ENCODE data around the gene OR2W1. TPM values are rescaled to one million over a fixed set of nuclear protein-coding genes. Genes with fewer than 3 reads are reported as not detected.

Gene OR2W1
- polyA plus RNA-seq, 1 of the 3 experiments (the other 2 are of a cell fraction): not detected

DNA sequence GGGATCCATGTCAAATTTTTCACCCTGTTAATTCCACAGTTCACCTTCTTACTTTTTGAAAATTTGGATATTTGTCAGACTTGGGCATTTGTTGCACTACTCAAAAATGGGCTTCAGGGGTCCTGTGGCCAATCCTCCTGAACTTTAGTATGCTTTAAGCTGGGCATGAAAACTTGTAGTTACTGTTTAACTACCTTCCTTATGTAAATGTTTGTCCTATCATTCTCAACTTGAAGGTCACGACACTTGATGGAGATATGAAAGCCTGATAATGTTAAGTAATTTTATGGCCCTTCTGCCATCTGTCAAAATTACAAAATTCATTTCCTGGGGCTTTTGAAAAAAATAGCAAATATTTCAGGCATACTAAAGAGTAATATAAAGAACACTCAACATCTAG lies 35.6 kb downstream of the OR2W1 start (continued):
- TF ChIP-seq, protein P1, sequence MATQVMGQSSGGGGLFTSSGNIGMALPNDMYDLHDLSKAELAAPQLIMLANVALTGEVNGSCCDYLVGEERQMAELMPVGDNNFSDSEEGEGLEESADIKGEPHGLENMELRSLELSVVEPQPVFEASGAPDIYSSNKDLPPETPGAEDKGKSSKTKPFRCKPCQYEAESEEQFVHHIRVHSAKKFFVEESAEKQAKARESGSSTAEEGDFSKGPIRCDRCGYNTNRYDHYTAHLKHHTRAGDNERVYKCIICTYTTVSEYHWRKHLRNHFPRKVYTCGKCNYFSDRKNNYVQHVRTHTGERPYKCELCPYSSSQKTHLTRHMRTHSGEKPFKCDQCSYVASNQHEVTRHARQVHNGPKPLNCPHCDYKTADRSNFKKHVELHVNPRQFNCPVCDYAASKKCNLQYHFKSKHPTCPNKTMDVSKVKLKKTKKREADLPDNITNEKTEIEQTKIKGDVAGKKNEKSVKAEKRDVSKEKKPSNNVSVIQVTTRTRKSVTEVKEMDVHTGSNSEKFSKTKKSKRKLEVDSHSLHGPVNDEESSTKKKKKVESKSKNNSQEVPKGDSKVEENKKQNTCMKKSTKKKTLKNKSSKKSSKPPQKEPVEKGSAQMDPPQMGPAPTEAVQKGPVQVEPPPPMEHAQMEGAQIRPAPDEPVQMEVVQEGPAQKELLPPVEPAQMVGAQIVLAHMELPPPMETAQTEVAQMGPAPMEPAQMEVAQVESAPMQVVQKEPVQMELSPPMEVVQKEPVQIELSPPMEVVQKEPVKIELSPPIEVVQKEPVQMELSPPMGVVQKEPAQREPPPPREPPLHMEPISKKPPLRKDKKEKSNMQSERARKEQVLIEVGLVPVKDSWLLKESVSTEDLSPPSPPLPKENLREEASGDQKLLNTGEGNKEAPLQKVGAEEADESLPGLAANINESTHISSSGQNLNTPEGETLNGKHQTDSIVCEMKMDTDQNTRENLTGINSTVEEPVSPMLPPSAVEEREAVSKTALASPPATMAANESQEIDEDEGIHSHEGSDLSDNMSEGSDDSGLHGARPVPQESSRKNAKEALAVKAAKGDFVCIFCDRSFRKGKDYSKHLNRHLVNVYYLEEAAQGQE (IDR thresholded peaks at IDR 0.05; ENCODE audit: low read depth, low read length): no peak

DNA sequence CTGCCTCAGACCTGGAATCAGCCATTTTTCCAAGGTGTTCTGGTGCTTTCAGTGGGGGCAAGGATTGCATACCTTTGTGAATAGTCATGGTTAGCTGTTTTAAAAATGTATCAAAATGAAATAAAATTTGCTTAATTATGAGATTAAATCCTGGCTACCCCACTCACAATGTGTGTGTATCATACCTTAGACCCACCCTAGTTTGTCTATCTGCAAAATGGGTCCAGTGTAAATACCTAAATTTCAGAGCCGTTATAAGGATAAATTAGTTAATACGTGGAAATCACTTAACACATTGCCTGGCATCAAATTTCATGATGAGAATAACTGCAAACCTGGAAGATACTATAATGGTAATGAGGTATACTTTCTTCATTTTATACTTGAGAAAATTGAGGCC lies 36.9 kb downstream of the OR2W1 start:
- 38% methylated on average over 2 of the region's 2 CpGs for WGBS (ENCODE audit: low lambda C conversion rate)
- Histone ChIP-seq H4K20me1 (ENCODE audit: insufficient read depth) (no peaks in the 10 kb centered on the region), H3K9me2 (0 out of 2 replicates have a peak, but pooled peaks cover 3% of the 10 kb centered on the region), H3K4me1 (ENCODE audit: control insufficient read depth in 1 of 2, insufficient read depth in 2 of 2, low read depth in 1 of 2, low read length in 1 of 2) (no peaks in the 10 kb centered on the region; a peak in 1 of 4 replicates), H3K27me3 (ENCODE audit: insufficient read depth) (peaks cover 12% of the 10 kb centered on the region; the same call in 1 of the 2 replicates), H3K9me3 (no peaks in the 10 kb centered on the region), H3F3A (replicated peaks; ENCODE audit: insufficient read depth) (no peaks in the 10 kb centered on the region), H2AFZ (ENCODE audit: low read depth) (no peak overlapping the region), H3K36me3 (replicated peaks in 1 of 2; ENCODE audit: control insufficient read depth in 1 of 2, insufficient read depth in 2 of 2, low read length in 1 of 2) (no peaks in the 10 kb centered on the region), H3K9ac (no peak overlapping the region), H3K4me3 (ENCODE audit: low read depth in 2 of 2, low read length in 1 of 2) (no peak overlapping the region), H3K27ac (ENCODE audit: low read depth in 2 of 2, low read length in 1 of 2) (no peak overlapping the region), H3K79me2 (ENCODE audit: insufficient read depth) (no peaks in the 10 kb centered on the region), H3K4me2 (no peak overlapping the region)
- ChIA-PET CTCF (no interaction called here), POLR2A (no interaction called here)
- TF ChIP-seq RAD21 (IDR thresholded peaks at IDR 0.05; ENCODE audit: low read length) (no peak), GABPA (IDR thresholded peaks at IDR 0.05; ENCODE audit: low read depth) (no peak), SMC3 (IDR thresholded peaks at IDR 0.05; ENCODE audit: low read depth, low read length) (no peak), RCOR1 (IDR thresholded peaks at IDR 0.05; ENCODE audit: low read length) (no peak), MEF2A (IDR thresholded peaks at IDR 0.05; ENCODE audit: borderline replicate concordance, low read depth) (no peak), TCF12 (IDR thresholded peaks at IDR 0.05) (no peak), EZH2phosphoT487 (IDR thresholded peaks at IDR 0.05; ENCODE audit: borderline replicate concordance, low read depth) (no peak), RXRA (IDR thresholded peaks at IDR 0.05; ENCODE audit: borderline replicate concordance, low read depth) (no peak), EP300 (IDR thresholded peaks at IDR 0.05; ENCODE audit: borderline replicate concordance in 1 of 2, low read depth in 1 of 2, low read length in 1 of 2) (no peak), SIN3A (IDR thresholded peaks at IDR 0.05; ENCODE audit: borderline replicate concordance, low read depth, low read length) (no peak), RFX5 (IDR thresholded peaks at IDR 0.05; ENCODE audit: low read length) (no peak), POLR2AphosphoS5 (IDR thresholded peaks at IDR 0.05; ENCODE audit: low read depth, low read length) (no peak), FOXJ3 (CRISPR knock-in tag; IDR thresholded peaks at IDR 0.05) (no peak), YY1 (IDR thresholded peaks at IDR 0.05; ENCODE audit: low read depth) (no peak)
- TF ChIP-seq, protein P2, sequence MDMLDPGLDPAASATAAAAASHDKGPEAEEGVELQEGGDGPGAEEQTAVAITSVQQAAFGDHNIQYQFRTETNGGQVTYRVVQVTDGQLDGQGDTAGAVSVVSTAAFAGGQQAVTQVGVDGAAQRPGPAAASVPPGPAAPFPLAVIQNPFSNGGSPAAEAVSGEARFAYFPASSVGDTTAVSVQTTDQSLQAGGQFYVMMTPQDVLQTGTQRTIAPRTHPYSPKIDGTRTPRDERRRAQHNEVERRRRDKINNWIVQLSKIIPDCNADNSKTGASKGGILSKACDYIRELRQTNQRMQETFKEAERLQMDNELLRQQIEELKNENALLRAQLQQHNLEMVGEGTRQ (IDR thresholded peaks at IDR 0.05; ENCODE audit: borderline replicate concordance, low read depth, low read length): no peak
- TF ChIP-seq, protein P3, sequence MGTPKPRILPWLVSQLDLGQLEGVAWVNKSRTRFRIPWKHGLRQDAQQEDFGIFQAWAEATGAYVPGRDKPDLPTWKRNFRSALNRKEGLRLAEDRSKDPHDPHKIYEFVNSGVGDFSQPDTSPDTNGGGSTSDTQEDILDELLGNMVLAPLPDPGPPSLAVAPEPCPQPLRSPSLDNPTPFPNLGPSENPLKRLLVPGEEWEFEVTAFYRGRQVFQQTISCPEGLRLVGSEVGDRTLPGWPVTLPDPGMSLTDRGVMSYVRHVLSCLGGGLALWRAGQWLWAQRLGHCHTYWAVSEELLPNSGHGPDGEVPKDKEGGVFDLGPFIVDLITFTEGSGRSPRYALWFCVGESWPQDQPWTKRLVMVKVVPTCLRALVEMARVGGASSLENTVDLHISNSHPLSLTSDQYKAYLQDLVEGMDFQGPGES (IDR thresholded peaks at IDR 0.05; ENCODE audit: low read depth, low read length): no peak
- TF ChIP-seq, protein P4, sequence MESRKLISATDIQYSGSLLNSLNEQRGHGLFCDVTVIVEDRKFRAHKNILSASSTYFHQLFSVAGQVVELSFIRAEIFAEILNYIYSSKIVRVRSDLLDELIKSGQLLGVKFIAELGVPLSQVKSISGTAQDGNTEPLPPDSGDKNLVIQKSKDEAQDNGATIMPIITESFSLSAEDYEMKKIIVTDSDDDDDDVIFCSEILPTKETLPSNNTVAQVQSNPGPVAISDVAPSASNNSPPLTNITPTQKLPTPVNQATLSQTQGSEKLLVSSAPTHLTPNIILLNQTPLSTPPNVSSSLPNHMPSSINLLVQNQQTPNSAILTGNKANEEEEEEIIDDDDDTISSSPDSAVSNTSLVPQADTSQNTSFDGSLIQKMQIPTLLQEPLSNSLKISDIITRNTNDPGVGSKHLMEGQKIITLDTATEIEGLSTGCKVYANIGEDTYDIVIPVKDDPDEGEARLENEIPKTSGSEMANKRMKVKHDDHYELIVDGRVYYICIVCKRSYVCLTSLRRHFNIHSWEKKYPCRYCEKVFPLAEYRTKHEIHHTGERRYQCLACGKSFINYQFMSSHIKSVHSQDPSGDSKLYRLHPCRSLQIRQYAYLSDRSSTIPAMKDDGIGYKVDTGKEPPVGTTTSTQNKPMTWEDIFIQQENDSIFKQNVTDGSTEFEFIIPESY (IDR thresholded peaks at IDR 0.05; ENCODE audit: borderline replicate concordance, low read depth): no peak
- no peak for DNase-seq
